ENCODE measurements around the gene EGR1. TPM values are rescaled to one million over a fixed set of nuclear protein-coding genes. Genes with fewer than 3 reads are reported as not detected.
A peak's percentile ranks its signal among the peaks of the same experiment; 100 is the strongest.

The EGR1 gene
- polyA plus RNA-seq, 1 donor (not counting 4 experiments of a cell fraction or from before 2014, with no cell fraction given), result 5.6 TPM

- H3K9me1 ChIP-seq (ENCODE audit: control insufficient read depth, extremely low read depth, insufficient read depth, low read length), result peaks cover 2% of the 10 kb centered on the region
- H3K79me2 ChIP-seq (ENCODE audit: control insufficient read depth, insufficient read depth, low read length), result no peaks in the 10 kb centered on the region
- no peak for DNase-seq (ENCODE audit: low read depth, low spot score)
- H2AFZ ChIP-seq (ENCODE audit: control insufficient read depth, low read length), result no peak overlapping the region
- peaks cover 35% of the 10 kb centered on the region for H3K4me1 ChIP-seq (ENCODE audit: control insufficient read depth, extremely low read depth, insufficient read depth, low read length)
- H3K4me3 ChIP-seq (ENCODE audit: control insufficient read depth in 2 of 3, extremely low read depth in 1 of 3, insufficient read depth in 2 of 3, low read depth in 1 of 3, low read length in 3 of 3), result no peak overlapping the region
- H3K27ac ChIP-seq (ENCODE audit: control insufficient read depth, insufficient read depth, low read length), result no peak overlapping the region
- H3K9ac ChIP-seq (ENCODE audit: control insufficient read depth, extremely low read depth, insufficient read depth, low read length), result no peak overlapping the region
- dilution Hi-C loops (cut with MboI; ENCODE audit: extremely low pct_ligation_motif_present, low sequenced_read_pairs), result no loop called here
- FAIRE-seq, result peak; percentile 71
- no peaks in the 10 kb centered on the region for H3K27me3 ChIP-seq (ENCODE audit: control insufficient read depth, extremely low read depth, insufficient read depth, low read length)
- no peak for TF ChIP-seq EZH2 (IDR thresholded peaks at IDR 0.05; ENCODE audit: low read length)
- no peak for TF ChIP-seq CTCF (optimal IDR thresholded peaks at IDR 0.05 in 1 of 3, IDR thresholded peaks at IDR 0.05 in 1 of 3, conservative IDR thresholded peaks at IDR 0.05 in 1 of 3; ENCODE audit: extremely low read depth in 1 of 3, insufficient read depth in 2 of 3, low read length in 3 of 3)
- H3K9me3 ChIP-seq (ENCODE audit: control insufficient read depth, low read depth, low read length), result no peaks in the 10 kb centered on the region
- peaks cover 5% of the 10 kb centered on the region for H4K20me1 ChIP-seq (ENCODE audit: control insufficient read depth, extremely low read depth, insufficient read depth, low read length)
- H3K36me3 ChIP-seq (ENCODE audit: control insufficient read depth in 2 of 2, extremely low read depth in 1 of 2, insufficient read depth in 2 of 2, low read length in 2 of 2), result peaks cover 3 to 5% of the 10 kb centered on the region in 2 experiments
- H3K4me2 ChIP-seq (ENCODE audit: control insufficient read depth, extremely low read depth, insufficient read depth, low read depth, low read length), result no peak overlapping the region
Observed at GRCh38 chr5:138502121-138502520, 36.8 kb downstream of the EGR1 start.

DNA sequence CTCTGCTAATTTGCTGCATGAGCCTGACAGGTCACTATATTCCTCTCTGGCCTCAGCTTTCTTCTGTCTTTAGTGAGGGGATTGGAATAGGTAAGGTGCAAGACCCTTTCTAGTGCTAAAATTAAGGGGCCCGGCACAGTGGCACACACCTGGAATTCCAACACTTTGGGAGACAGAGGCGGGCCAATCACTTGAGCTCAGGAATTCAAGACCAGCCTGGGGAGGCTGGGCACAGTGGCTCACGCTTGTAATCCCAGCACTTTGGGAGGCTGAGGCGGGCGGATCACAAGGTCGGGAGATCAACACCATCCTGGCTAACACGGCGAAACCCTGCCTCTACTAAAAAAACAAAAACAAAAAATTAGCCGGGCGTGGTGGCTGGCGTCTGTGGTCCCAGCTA, 37.2 kb downstream of the EGR1 start:
- Histone ChIP-seq H3K79me2 (ENCODE audit: control insufficient read depth, insufficient read depth, low read length) (peaks cover under 1% of the 10 kb centered on the region), H3K4me3 (ENCODE audit: control insufficient read depth in 2 of 3, extremely low read depth in 1 of 3, insufficient read depth in 2 of 3, low read depth in 1 of 3, low read length in 3 of 3) (no peak overlapping the region), H3K27me3 (ENCODE audit: control insufficient read depth, extremely low read depth, insufficient read depth, low read length) (no peaks in the 10 kb centered on the region), H4K20me1 (ENCODE audit: control insufficient read depth, extremely low read depth, insufficient read depth, low read length) (peaks cover 5% of the 10 kb centered on the region), H3K4me1 (ENCODE audit: control insufficient read depth, extremely low read depth, insufficient read depth, low read length) (peaks cover 35% of the 10 kb centered on the region), H3K27ac (ENCODE audit: control insufficient read depth, insufficient read depth, low read length) (no peak overlapping the region), H3K9me1 (ENCODE audit: control insufficient read depth, extremely low read depth, insufficient read depth, low read length) (peaks cover 2% of the 10 kb centered on the region), H3K9ac (ENCODE audit: control insufficient read depth, extremely low read depth, insufficient read depth, low read length) (no peak overlapping the region), H2AFZ (ENCODE audit: control insufficient read depth, low read length) (no peak overlapping the region), H3K4me2 (ENCODE audit: control insufficient read depth, extremely low read depth, insufficient read depth, low read depth, low read length) (no peak overlapping the region), H3K36me3 (ENCODE audit: control insufficient read depth in 2 of 2, extremely low read depth in 1 of 2, insufficient read depth in 2 of 2, low read length in 2 of 2) (peaks cover 3 to 9% of the 10 kb centered on the region in 2 experiments), H3K9me3 (ENCODE audit: control insufficient read depth, low read depth, low read length) (no peaks in the 10 kb centered on the region)
- TF ChIP-seq EZH2 (IDR thresholded peaks at IDR 0.05; ENCODE audit: low read length) (no peak), CTCF (optimal IDR thresholded peaks at IDR 0.05 in 1 of 3, IDR thresholded peaks at IDR 0.05 in 1 of 3, conservative IDR thresholded peaks at IDR 0.05 in 1 of 3; ENCODE audit: extremely low read depth in 1 of 3, insufficient read depth in 2 of 3, low read length in 3 of 3) (no peak)
- dilution Hi-C loops (cut with MboI; ENCODE audit: extremely low pct_ligation_motif_present, low sequenced_read_pairs), result no loop called here
- DNase-seq (ENCODE audit: low read depth, low spot score) (no peak), FAIRE-seq (no peak)
